ENCODE results near the gene NKX2-8. TPM values are rescaled to one million over a fixed set of nuclear protein-coding genes. Genes with fewer than 3 reads are reported as not detected.
A peak's percentile ranks its signal among the peaks of the same experiment; 100 is the strongest.

NKX2-8 gene
- not detected for total RNA-seq
- long read RNA-seq, result 0 reads

DNA sequence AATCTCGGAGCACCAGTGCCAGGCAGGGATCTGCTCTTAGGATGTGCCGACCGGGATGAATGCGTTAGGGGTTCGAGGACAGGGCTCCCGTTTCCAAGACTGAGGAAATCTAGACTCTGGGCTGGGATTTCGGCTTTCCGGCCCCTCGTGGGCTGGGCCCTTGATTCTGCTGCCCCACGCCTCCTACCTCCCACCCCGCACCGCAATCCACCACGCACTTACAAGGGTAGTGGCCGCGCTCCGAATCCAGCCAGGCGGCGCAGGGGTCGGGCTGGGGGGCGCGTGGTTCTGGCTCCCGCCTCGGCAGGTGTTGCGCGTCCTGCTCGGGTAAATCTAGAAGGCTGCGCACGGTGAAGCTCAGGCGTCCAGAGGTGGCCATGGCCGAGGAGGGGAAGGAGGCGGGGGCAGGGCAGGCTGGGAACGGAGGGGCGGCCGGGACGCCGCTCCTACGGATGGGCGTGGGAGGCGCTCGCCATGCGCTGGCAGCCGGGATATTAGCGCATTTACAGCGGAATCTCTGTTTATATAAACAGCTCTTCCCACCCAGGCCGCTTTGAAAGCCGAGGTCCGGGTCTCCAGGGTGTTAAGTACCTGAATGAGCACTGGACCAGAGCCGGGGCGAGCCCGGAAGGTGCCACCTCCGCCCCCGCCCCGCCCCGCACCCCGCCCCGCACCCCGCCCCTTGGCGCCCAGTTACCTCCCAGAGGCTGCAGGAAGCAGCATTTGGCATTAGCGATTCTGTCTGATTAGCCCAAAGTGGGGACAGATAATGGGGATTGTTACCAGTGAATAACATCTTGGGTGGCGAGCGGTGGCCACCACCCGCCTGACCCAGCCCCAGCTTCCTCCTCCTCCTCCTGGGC, at the start of gene NKX2-8:
Gene NKX2-8 (minus strand): TSS at position 604 of the 863 bp plus-strand sequence. CDS start 225 bp downstream, at position 379.
- DNase-seq (no peak), ATAC-seq (peak in 1 of 2 donors; percentile 31)
- intact Hi-C loops (cut with DNase I), result no loop called here

DNA sequence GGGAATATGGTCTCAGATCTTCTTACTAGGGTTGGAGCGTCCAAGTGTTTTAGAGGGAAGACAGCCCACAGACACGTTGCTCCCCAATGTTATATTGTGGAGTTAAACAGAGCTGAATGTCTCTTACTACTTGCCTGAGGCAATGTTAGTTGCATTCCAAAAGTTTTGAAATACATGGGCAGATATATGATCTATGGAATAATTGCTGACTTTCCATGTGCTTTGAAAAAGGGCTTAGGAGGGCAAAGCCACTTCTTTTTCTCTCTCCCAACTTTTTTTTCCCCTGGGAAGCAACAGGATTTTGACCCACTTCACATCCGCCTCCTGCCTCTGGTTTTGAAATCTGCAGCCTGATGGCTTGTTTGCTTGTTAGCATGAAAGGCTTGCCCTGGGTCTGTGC, 45.6 kb upstream of the NKX2-8 start:
- intact Hi-C loops (cut with DNase I), result no loop called here
- ATAC-seq, result no peak
- DNase-seq, result no peak

DNA sequence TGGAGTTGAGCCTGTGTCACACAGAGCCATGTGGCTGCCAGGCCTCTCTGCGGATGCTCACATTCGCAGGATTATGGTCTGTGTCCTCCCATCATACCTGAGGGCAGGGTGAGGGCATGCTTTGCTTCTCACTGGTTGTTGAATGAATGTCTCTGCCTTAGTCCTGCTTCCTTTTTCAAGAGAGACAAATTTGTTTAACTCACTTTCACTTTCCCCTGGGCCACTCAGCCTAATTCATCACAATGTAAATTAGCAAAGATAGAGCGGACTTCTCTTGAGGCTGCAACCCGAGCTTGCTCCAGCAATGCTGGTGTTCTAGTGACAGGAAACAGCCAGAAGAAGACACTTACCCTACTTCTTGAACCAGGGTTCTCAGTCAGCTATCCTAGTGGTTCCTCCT, 43.7 kb upstream of the NKX2-8 start:
- no peak for ATAC-seq
- intact Hi-C loops (cut with DNase I), result no loop called here
- no peak for DNase-seq

DNA sequence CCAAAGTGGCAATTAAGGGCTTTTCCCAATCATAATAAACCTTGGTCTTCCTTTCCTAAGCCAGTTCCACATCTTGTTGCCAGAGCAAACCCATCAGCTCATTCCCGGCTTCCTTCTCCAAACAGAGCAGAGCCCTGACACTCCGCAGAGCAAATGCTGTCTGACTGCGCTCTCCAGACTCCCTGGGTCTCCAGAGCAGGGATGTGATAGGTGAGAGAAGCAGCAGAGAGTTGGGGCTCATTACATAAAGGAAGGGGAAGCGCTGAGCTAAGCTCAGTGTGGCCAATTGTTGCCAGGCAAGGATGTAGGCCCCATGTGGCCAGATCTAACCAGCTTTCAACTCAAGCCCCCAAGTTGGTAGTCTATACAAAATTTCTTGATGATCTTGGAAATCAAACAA, 43.0 kb upstream of the NKX2-8 start:
- intact Hi-C loops (cut with DNase I), result no loop called here
- DNase-seq, result no peak
- ATAC-seq, result no peak

DNA sequence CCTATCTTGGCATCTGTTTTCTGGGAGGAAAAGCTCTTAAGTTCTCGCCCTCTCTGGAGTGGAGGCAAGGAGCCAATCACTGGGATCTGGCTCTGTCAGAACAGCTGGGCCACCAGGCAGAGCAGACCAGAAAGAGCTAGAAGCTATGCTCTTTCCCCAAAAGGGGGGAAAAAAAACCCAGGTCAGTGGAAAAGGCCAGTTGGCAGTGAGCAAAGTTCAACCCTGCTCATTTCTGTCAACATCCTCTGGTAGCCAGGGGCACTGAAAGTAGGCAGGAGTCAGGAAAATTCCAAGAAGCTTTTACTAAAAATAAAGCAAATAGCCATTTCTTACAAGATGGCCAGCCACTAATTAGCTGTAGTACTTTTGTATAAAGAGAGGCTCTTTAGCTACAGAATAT, 42.6 kb upstream of the NKX2-8 start:
- ATAC-seq, result no peak
- intact Hi-C loops (cut with DNase I), result no loop called here
- DNase-seq, result no peak

DNA sequence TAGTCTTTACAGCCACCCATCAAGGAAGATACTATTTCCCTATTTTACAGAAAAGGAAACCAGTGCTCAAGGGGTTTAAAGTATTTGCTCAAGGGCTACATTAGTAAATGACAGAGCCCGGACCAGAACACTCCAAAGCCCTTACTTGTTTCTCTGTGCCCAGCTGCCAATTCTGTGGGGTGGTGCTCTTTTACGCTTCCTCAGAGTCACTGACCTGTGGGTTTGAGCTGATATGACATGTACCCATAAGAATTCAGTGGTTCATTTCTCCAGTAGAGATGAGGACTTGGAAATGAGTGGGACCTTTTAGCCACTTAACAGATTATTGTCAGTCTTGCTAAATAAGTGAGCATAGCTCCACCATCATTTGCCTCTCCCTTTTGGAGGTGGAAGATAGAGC, 37.4 kb upstream of the NKX2-8 start:
- intact Hi-C loops (cut with DNase I), result no loop called here
- no peak for ATAC-seq
- no peak for DNase-seq

DNA sequence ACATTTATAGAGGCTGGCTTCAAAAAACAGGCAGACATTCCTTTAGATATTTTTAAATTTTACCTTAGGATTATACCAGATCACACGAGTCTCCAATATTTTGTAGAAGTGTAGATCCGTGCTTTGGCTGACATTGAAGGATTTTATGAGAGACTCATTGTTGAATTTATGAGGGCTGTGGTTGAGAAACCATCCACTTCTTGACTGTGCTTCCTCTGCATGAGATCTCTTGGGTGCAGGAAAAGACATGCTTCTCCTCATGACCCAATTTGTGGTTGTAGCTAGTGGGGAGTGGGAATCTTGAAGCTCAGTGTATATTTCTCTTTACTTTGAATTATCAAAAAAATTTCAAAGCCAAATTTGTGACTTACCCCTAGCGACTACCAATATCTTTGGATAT, 36.7 kb upstream of the NKX2-8 start:
- DNase-seq, result no peak
- ATAC-seq, result no peak
- intact Hi-C loops (cut with DNase I), result no loop called here

DNA sequence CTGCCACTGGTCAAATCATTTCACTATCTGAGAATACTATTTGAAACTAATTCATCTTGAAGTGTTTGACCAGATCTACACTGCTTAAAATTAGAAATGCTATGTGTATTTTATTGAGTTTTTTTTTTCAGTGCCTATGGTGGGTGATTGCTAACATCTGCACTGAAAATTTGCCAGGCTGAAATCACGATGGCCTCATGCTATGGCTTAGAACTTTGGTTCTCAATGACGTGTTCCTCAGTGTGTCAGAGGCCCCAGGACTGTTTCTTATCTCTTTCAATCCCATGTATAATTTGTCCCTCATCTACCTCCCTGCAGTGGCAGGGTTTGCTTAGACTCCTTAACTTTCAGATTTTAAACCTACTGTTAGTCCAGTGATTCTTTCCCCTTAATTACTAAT, 36.2 kb upstream of the NKX2-8 start:
- DNase-seq, result no peak
- no peak for ATAC-seq
- intact Hi-C loops (cut with DNase I), result no loop called here

DNA sequence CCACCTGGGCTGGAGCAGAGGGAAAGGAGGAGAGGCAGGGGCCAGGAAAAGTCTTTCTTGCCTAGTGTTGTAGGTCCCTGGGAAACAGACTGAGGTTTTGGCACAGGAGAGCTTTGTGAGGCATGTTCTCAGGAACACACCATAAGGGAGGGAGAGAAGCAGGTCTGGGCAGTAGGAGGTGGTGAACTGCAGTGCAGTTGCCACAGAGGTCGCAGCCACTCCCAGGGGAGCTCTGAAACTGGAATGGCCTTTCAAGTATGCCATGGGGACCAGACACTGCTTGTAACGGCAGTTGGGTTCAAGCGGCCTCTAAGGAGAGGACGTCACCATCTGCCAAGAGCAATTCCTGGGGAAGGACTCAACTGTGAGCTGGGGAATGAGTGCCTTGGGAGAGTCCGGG, 35.4 kb upstream of the NKX2-8 start:
- intact Hi-C loops (cut with DNase I), result no loop called here
- no peak for DNase-seq
- no peak for ATAC-seq

DNA sequence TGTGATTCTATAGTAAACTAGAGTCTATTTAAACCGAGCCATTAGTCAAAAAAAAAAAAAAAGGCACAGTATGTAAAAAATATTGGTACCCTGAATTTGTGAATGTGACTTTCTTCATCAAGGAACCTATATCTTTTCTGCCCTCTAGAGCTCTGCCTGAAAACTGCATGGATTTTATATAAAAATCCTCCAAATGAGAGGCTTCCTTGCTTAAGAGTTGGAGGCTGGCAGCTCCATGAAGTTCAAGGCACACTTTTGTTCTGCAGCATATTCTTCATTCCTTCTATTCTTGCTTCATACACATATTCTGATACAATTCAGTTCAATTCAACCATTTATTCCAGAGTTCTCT, 23.1 kb upstream of the NKX2-8 start:
- intact Hi-C loops (cut with DNase I), result loop anchor here in 1 of 2 donors (10.0 kb wide), 2 partner anchors 51 to 541 kb away; no protein-coding TSS in a partner anchor
- no peak for ATAC-seq
- DNase-seq, result no peak

DNA sequence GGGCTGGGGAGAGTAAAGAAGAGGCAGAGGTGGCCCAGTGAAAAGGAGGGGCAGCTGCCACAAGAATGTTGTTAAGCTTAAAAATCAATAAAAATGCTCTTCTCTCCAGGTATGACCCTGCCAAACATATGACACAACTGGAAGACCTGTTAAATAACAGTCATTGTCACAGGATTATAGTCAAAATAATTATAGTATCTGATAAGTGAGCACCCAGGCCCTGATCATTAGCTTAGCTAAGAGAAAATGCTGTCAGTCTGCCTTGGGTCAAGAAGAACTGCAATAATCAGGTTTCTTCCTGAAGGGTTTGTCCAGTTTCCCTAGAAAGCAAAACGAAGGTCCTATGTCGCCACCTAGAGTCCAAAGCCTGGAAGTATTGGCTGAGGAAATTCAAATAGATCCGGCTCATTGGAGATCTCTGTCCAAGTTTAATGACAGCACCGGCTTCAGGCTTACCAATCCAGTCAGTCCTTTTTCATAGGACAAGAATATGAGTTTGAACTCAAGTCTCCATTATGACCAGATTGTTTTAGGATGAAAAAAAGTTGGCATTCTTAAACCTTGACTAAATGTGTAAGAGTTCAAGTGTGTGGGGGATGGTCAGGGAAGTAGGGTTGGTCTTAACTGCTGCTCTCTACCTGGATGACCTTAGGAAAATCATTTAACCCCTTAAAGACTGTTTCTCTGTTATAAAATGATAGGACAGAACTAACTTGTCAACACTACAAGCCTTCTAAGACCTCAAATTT, 22.5 kb upstream of the NKX2-8 start:
- DNase-seq (no peak), ATAC-seq (peak in 1 of 2 donors; percentile 32)
- intact Hi-C loops (cut with DNase I), result loop anchor here in 1 of 2 donors (10.0 kb wide), 2 partner anchors 50 to 540 kb away; no protein-coding TSS in a partner anchor

DNA sequence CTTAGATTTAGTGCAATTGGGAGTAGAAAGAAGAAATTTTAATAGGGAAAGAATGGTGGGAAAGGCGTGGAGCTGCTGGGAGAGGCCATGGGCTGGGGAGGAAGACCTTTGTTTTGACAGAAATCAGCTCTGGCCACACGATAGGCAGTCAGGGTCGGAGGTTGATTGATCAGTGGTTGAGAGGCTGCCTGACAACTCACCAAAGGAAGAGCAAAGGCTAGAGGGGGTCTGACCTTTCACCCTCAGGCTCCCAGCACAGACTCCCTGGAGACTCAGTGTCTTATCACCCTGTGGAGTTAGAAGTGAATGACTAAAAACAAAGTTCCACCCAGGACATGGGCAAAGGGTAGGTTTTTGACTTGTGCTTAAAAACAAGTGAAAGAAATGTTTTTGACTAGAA, 18.0 kb upstream of the NKX2-8 start:
- no peak for DNase-seq
- ATAC-seq, result no peak
- intact Hi-C loops (cut with DNase I), result loop anchor here in 1 of 2 donors (10.0 kb wide), 2 partner anchors 46 to 536 kb away; no protein-coding TSS in a partner anchor

DNA sequence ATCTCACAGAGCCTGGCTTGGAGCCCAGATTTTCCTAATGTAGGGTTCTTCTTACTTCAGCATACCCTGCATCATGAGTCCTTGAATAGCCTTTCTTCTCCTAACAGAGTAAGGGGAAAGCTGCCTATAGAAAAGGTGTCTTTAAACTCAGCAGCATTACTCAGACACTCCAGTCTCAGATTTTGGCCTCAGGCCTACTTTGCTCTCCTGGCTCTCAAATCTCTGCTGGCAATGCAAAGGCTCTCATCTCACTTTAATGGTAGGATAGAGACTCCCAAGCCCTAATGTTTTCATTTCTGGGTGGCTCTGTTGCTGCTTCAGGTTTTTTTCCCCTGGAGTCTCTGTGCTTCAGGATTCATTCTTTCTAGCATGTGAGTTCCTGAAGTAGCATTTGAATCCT, 9.1 kb upstream of the NKX2-8 start:
- no peak for DNase-seq
- no peak for ATAC-seq
- intact Hi-C loops (cut with DNase I), result no loop called here

DNA sequence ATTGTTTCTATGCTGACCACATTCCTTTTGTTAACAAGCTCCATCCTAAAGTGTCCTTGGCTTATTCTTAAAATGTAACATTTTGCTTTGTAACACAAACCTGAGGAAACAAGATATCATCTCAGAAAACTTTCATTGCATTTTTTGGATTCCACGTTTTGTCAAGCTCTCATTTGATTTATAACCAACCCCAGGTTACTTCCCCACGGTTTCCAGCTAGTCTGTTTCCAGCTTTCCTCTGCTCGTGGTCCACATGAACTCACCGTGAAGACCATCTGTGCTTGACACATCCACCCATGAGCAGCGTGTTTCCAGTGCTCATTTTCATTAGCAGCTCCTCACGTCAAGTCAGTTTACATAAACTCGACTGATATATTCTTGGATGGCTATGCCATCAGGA, 6.4 kb upstream of the NKX2-8 start:
- DNase-seq, result no peak
- no peak for ATAC-seq
- intact Hi-C loops (cut with DNase I), result no loop called here

DNA sequence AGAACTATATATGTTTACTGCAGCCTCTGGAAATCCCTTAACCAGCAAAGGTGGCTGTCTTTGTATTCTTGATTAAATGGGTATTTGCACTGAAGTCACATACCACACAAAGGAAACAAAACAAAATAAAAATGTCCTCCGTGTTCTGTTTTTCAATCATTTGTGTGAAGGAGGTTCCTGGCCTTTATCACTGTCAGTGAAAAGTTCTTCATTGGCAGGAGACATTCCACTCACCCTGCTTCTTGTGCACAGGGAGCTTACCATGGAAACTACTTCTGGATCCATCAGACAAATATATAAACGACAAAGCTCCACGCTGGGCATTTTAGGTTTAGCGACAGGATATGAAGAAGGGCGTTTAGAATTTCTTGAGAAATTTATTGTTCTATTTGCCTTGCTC, 5.7 kb upstream of the NKX2-8 start:
- intact Hi-C loops (cut with DNase I), result no loop called here
- DNase-seq, result no peak

DNA sequence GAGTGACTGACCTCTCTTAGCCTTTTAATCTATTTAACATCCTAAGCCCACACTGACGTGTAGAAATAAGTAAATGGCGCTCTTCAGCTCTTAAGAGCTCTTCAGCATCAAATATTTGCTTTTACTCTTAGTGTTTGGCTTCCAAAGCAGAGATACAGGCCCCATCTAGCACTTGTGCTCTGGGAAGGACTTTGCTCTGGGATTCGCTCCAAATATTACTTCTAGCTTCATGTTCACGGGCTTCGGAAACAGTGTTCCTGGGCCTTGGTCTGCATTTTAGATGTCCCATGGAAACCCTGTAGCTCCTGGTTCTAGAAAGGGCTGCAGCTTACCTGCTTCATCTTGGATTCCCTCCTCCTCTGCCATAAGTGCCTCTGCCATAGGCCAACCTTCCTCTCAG, 2.7 kb upstream of the NKX2-8 start:
- no peak for ATAC-seq
- intact Hi-C loops (cut with DNase I), result no loop called here
- no peak for DNase-seq

More for the DNA sequence above, 5.7 kb upstream of the NKX2-8 start:
- ATAC-seq, result no peak

DNA sequence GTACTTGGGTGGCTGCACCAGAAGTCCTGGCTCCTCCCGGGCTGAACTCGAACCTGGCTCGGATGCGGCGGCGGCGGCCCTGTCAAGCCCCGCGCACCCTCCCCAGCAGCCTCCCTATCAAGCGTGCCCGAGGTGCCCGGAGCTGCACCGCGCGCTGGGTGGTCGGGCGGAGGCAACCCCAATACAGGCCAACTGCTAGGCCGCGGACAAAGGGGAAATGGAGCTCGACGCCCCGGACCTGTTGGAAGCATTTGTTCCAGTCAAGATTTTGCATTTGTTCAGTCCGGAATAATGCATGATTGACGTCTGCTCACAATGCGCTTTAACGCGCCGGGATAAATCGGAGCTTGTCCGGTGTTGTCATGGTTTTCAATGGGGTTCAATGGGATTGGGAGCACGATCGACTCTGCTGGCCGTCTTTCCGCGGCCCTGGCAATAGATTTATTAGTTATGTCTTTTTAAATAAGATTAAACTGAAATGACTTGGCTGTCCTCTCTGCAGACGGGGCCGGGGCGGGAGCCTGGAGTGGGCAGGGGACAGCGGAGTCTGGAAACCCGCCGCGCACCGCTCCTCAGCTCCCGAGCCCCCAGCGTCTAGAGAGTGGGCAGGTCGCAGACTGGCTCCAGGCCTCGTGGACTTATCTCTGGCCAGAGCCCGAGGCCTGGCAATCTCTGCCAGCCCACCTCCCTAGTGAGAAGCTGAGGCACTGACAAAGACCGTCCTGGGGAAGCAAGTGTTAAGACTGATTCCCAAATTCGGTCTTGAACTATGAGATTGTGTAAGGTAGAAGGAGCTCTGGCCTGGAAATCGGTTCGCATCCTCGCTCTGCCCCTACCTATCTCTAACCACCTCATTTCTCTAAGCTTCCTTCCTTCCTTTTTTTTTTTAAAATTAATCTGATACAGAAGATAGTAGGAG, 1.7 kb upstream of the NKX2-8 start:
- intact Hi-C loops (cut with DNase I), result no loop called here
- ATAC-seq, result no peak
- DNase-seq, result no peak

DNA sequence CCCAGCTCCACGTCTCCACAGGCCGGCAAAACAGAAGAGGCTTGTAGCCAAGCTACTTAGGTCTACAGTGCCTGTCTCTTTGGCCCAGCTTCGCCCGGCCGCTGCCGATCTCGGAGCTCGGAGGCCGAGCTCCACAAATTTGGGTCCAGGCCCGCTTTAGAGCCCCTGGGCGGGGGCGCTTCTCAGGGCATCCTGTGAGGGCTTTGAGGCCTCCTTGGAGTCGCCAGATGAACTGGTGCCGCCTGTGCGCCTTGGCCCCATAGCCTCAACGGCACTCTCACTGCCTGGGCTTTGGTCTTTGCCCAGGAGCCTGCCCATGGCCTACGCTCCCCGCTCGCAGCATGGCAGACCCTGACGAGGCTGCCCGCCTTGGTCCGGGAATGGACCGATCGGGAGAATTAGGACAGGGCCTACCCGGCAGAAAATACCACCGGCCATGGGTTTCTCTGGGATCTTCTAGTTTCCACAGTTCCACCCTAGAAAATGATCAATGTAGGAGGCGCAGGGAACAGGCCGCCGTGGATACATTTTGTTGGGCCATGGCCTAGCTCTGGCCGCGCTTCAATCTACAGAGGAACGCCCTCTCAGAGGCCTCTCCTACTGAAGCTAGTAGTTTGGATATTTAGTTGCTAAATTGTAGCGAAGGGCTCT, 953 bp upstream of the NKX2-8 start:
- DNase-seq, result no peak
- intact Hi-C loops (cut with DNase I), result no loop called here
- no peak for ATAC-seq

DNA sequence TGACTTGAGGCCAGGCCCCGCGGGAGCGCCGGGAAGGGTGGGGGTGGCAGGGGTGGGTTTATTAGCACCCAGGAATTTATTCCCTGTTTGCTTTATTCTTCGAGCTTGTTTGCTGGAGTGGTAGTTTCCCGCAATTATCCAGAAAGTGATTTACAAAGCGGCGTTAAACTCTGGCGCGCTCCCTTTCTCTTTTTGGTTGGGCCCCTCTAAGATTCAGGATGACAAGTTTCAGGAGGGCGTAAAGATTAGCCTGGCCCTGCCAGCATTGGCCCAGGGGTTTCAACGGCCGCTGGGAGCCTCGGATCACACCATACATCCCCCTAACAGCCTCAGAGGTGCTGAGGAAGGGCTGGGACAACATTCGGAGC, 444 bp upstream of the NKX2-8 start:
- ATAC-seq (no peak), DNase-seq (no peak)
- intact Hi-C loops (cut with DNase I), result no loop called here
